Neuronal stem cell (in vitro differentiated cells): ENCODE data around the gene ADGRV1.

ENCODE experiments used
- DNase-seq: peaks from one replicate; pipeline ENCODE4 v3.0.0-alpha.2; 2013; ENCODE audit warnings: low spot score
- H2AFZ ChIP-seq: one replicate; pipeline ENCODE4 v1.6.1; 2013; ENCODE audit warnings: mild to moderate bottlenecking, low read length, inconsistent platforms
- H2AK5ac ChIP-seq: 2 replicates; pipeline ENCODE4 v1.6.1; 2013; ENCODE audit warnings: low read depth, mild to moderate bottlenecking, inconsistent platforms, low read length, moderate library complexity, mixed read lengths
- H2BK120ac ChIP-seq: 2 replicates; pipeline ENCODE4 v1.6.1; 2013; ENCODE audit warnings: low read depth, mild to moderate bottlenecking, inconsistent platforms, low read length, moderate library complexity, mixed read lengths
- H2BK12ac ChIP-seq: one replicate; pipeline ENCODE4 v1.6.1; 2013; ENCODE audit warnings: low read length, inconsistent platforms
- H2BK15ac ChIP-seq: 2 replicates; pipeline ENCODE4 v1.6.1; 2013; ENCODE audit warnings: mild to moderate bottlenecking, low read length, inconsistent platforms, mixed read lengths
- H2BK5ac ChIP-seq: one replicate; pipeline ENCODE4 v1.6.1; 2013; ENCODE audit warnings: inconsistent platforms, mild to moderate bottlenecking, low read length, moderate library complexity
- H3K14ac ChIP-seq: one replicate; pipeline ENCODE4 v1.6.1; 2013; ENCODE audit warnings: low read length, inconsistent platforms
- H3K18ac ChIP-seq: 2 replicates; pipeline ENCODE4 v1.6.1; 2013; ENCODE audit warnings: low read length, inconsistent platforms
- H3K23ac ChIP-seq: 2 replicates; pipeline ENCODE4 v1.6.1; 2013; ENCODE audit warnings: low read depth, mild to moderate bottlenecking, mixed read lengths, low read length, inconsistent platforms; ENCODE audit not compliant: poor library complexity
- H3K27ac ChIP-seq: replicated peaks from 3 replicates; pipeline ENCODE4 v1.5.1; 2013; ENCODE audit warnings: low read length, inconsistent platforms
- H3K27me3 ChIP-seq, 3 experiments: 2 replicates each; pipeline ENCODE4 v1.6.1; 2013; ENCODE audit warnings: low read length in 3 of 3, mild to moderate bottlenecking in 2 of 3, inconsistent platforms in 1 of 3, low read depth in 1 of 3, mixed read lengths in 1 of 3, moderate library complexity in 1 of 3; ENCODE audit not compliant: control insufficient read depth in 3 of 3, insufficient read depth in 3 of 3
- H3K36me3 ChIP-seq, 2 donors: replicated peaks in 1 of 2; 2 replicates each; pipeline ENCODE4 v1.6.1; 2013; ENCODE audit warnings: low read length in 2 of 2; ENCODE audit not compliant: control insufficient read depth in 2 of 2, insufficient read depth in 2 of 2
- H3K4ac ChIP-seq: 2 replicates; pipeline ENCODE4 v1.6.1; 2013; ENCODE audit warnings: inconsistent platforms, mild to moderate bottlenecking, low read length, moderate library complexity
- H3K4me1 ChIP-seq, 2 donors: 1 replicate in 1 of 2; 2 replicates in 1 of 2; pipeline ENCODE4 v1.6.1; 2013; ENCODE audit warnings: low read length in 2 of 2, low read depth in 1 of 2; ENCODE audit not compliant: control insufficient read depth in 2 of 2, insufficient read depth in 1 of 2
- H3K4me2 ChIP-seq: one replicate; pipeline ENCODE4 v1.6.1; 2013; ENCODE audit warnings: mild to moderate bottlenecking, low read length, inconsistent platforms; ENCODE audit not compliant: insufficient read depth, poor library complexity, severe bottlenecking
- H3K4me3 ChIP-seq, 2 donors: 2 replicates each; pipeline ENCODE4 v1.5.1; 2013; ENCODE audit warnings: low read length in 2 of 2, mild to moderate bottlenecking in 2 of 2, inconsistent platforms in 1 of 2, moderate library complexity in 1 of 2
- H3K79me1 ChIP-seq: one replicate; pipeline ENCODE4 v1.6.1; 2013; ENCODE audit warnings: low read depth, mild to moderate bottlenecking, inconsistent platforms, low read length, moderate library complexity
- H3K9ac ChIP-seq: one replicate; pipeline ENCODE4 v1.6.1; 2013; ENCODE audit warnings: mild to moderate bottlenecking, low read depth, low read length, inconsistent platforms; ENCODE audit not compliant: poor library complexity
- H3K9me3 ChIP-seq, 2 donors: replicated peaks in 1 of 2; 2 replicates each; pipeline versions ENCODE3 to v1.6.1; 2013; ENCODE audit warnings: low read length in 2 of 2, mild to moderate bottlenecking in 2 of 2, inconsistent platforms in 1 of 2, low read depth in 1 of 2, mixed read lengths in 1 of 2, moderate library complexity in 1 of 2; ENCODE audit not compliant: control insufficient read depth in 2 of 2, insufficient read depth in 1 of 2
- H4K8ac ChIP-seq: one replicate; pipeline ENCODE4 v1.6.1; 2013; ENCODE audit warnings: low read depth, mild to moderate bottlenecking, inconsistent platforms, low read length, moderate library complexity
- H4K91ac ChIP-seq: one replicate; pipeline ENCODE4 v1.6.1; 2013; ENCODE audit warnings: low read length, low read depth, mild to moderate bottlenecking, inconsistent platforms; ENCODE audit not compliant: poor library complexity
- WGBS, 2 donors: extraction: QIAGEN DNeasy Blood & Tissue Kit; methylation state at CpG; one replicate each; pipeline ENCODE4 v1.1.7; 2013; ENCODE audit warnings: missing lambda C conversion rate in 2 of 2, mixed read lengths in 1 of 2; ENCODE audit not compliant: insufficient read length in 2 of 2, insufficient replicate concordance in 1 of 2; ENCODE audit errors: extremely low coverage in 2 of 2; 5-methylcytosine and 5-hydroxymethylcytosine counted together

The ADGRV1 gene

GRCh38 chr5:91121347-91121993, 562.9 kb downstream of the ADGRV1 start:
- H3K4ac ChIP-seq = no peak overlapping the region
- WGBS, 2 donors = no CpG with 5 or more reads among the region's 7 CpGs
- no peak overlapping the region for H3K18ac ChIP-seq
- H4K8ac ChIP-seq = no peak overlapping the region
- H2AK5ac ChIP-seq = no peak overlapping the region
- no peak overlapping the region for H2BK5ac ChIP-seq
- no peak overlapping the region for H3K4me2 ChIP-seq
- no peak overlapping the region for H2BK15ac ChIP-seq
- no peak overlapping the region for H3K4me3 ChIP-seq
- H2BK120ac ChIP-seq = no peak overlapping the region
- H3K79me1 ChIP-seq = no peaks in the 10 kb centered on the region
- no peaks in the 10 kb centered on the region for H3K36me3 ChIP-seq
- H2BK12ac ChIP-seq = no peak overlapping the region
- H3K27ac ChIP-seq = no peak overlapping the region
- H2AFZ ChIP-seq = no peak overlapping the region
- no peak overlapping the region for H3K23ac ChIP-seq
- H3K9ac ChIP-seq = no peak overlapping the region
- H3K27me3 ChIP-seq = no peaks in the 10 kb centered on the region
- peaks cover 4 to 17% of the 10 kb centered on the region in 2 donors for H3K4me1 ChIP-seq
- no peak overlapping the region for H3K14ac ChIP-seq
- no peak overlapping the region for H4K91ac ChIP-seq
- H3K9me3 ChIP-seq = no peaks in the 10 kb centered on the region
- DNase-seq = no peak

- WGBS, 2 donors = no CpG with 5 or more reads among the region's 2 CpGs
- no peak overlapping the region for H2BK120ac ChIP-seq
- no peak overlapping the region for H3K14ac ChIP-seq
- H2BK5ac ChIP-seq = no peak overlapping the region
- H3K23ac ChIP-seq = no peak overlapping the region
- H3K18ac ChIP-seq = no peak overlapping the region
- no peaks in the 10 kb centered on the region for H3K9me3 ChIP-seq
- no peak overlapping the region for H3K4ac ChIP-seq
- no peak overlapping the region for H3K4me2 ChIP-seq
- H3K36me3 ChIP-seq = no peaks in the 10 kb centered on the region
- no peak overlapping the region for H2BK15ac ChIP-seq
- H3K79me1 ChIP-seq = no peaks in the 10 kb centered on the region
- H2AK5ac ChIP-seq = no peak overlapping the region
- DNase-seq = no peak
- H2AFZ ChIP-seq = no peak overlapping the region
- H2BK12ac ChIP-seq = no peak overlapping the region
- H3K4me3 ChIP-seq = no peak overlapping the region
- no peak overlapping the region for H4K8ac ChIP-seq
- peak overlapping the region; percentile 1 for H3K27ac ChIP-seq
- no peaks in the 10 kb centered on the region for H3K27me3 ChIP-seq
- no peak overlapping the region for H4K91ac ChIP-seq
- H3K4me1 ChIP-seq = peaks cover 4 to 17% of the 10 kb centered on the region in 2 donors
- H3K9ac ChIP-seq = no peak overlapping the region
These were observed 564.1 kb downstream of the ADGRV1 start for GRCh38 chr5:91122651-91123050.

GRCh38 chr5:91123291-91123690, 564.7 kb downstream of the ADGRV1 start:
- Histone ChIP-seq H3K4me1 (peaks cover 2 to 17% of the 10 kb centered on the region in 2 donors), H2AK5ac (no peak overlapping the region), H2AFZ (no peak overlapping the region)

GRCh38 chr5:91123901-91124300, 565.3 kb downstream of the ADGRV1 start:
- DNase-seq = no peak
- no peak overlapping the region for H4K8ac ChIP-seq
- no peak overlapping the region for H2BK12ac ChIP-seq
- H2AK5ac ChIP-seq = no peak overlapping the region
- H3K4ac ChIP-seq = no peak overlapping the region
- H3K18ac ChIP-seq = no peak overlapping the region
- no peak overlapping the region for H3K4me3 ChIP-seq
- H2AFZ ChIP-seq = no peak overlapping the region
- no peak overlapping the region for H3K27ac ChIP-seq
- H2BK15ac ChIP-seq = no peak overlapping the region
- peaks cover 0 to 14% of the 10 kb centered on the region in 2 donors for H3K4me1 ChIP-seq
- no peaks in the 10 kb centered on the region for H3K9me3 ChIP-seq
- H3K79me1 ChIP-seq = no peaks in the 10 kb centered on the region
- H3K27me3 ChIP-seq = no peaks in the 10 kb centered on the region
- no peak overlapping the region for H2BK5ac ChIP-seq
- H3K23ac ChIP-seq = no peak overlapping the region
- H4K91ac ChIP-seq = no peak overlapping the region
- H3K4me2 ChIP-seq = no peak overlapping the region
- no peak overlapping the region for H3K9ac ChIP-seq
- no peaks in the 10 kb centered on the region for H3K36me3 ChIP-seq
- no peak overlapping the region for H3K14ac ChIP-seq
- H2BK120ac ChIP-seq = no peak overlapping the region
- no CpG with 5 or more reads among the region's 4 CpGs for WGBS, 2 donors

More at GRCh38 chr5:91123291-91123690, 564.7 kb downstream of the ADGRV1 start:
- Histone ChIP-seq H3K27me3 (no peaks in the 10 kb centered on the region), H3K4me3 (no peak overlapping the region), H3K14ac (no peak overlapping the region), H3K23ac (no peak overlapping the region), H3K4me2 (no peak overlapping the region), H2BK15ac (no peak overlapping the region), H3K9me3 (no peaks in the 10 kb centered on the region), H3K18ac (no peak overlapping the region), H3K9ac (no peak overlapping the region), H3K79me1 (no peaks in the 10 kb centered on the region), H3K27ac (no peak overlapping the region), H4K91ac (no peak overlapping the region), H4K8ac (no peak overlapping the region), H2BK120ac (no peak overlapping the region), H3K36me3 (no peaks in the 10 kb centered on the region), H2BK12ac (no peak overlapping the region), H2BK5ac (no peak overlapping the region), H3K4ac (no peak overlapping the region)
- WGBS, 2 donors = no CpG with 5 or more reads among the region's 3 CpGs
- peak; percentile 21 for DNase-seq
